ENCODE data around the gene FGF11.
"Not testable (repeated sequence)": the region's sequence is repeated elsewhere in the genome, so short reads cannot be mapped to it uniquely, and the experiment has no call there.

The FGF11 gene

DNA sequence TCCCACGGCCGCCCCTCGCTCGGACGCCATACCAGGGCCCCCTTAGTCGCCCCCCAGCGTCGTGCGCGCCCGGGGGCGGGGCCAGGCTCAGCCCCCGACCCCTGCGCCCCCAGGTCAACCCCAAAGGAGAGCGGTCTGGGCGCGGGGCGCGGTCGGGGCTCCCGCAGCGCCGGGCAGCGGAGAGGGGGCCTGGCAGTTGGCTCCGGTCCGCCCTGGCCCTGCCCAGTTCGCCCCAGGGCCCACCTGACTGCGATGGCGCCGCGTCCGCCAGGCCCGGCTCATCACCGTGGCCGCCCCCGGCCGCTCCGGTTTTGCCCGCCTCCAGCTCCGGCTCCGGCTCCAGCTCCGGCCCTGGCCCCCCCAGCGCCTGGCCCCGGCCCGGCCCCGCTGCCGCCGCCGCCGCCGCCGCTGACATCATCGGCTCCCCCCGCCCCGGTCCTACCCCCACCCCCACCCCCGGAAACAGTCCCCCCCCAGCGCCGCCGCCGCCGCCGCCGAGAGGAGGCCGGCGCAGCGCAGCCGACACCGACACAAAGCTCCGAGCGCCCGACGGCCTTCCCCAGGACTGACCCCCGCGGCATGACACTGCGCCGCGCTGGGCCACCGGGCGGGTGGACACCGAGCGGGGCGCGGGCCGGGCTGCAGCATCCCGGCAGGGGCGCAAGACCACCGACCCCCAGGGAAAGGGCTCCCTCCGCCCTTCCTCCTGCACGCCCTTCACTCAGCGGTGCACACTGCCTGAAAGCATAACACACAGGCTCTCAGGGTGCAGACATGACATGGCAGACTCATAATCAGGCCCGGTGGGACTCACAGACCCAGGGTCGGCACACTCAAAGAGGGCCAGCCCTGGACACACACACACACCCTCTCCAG lies 40.1 kb downstream of the FGF11 start, which contains the start of gene ZBTB4:
Gene ZBTB4 (minus strand): TSS at position 419 of the 876 bp plus-strand sequence. CDS start 12,830 bp downstream, outside the sequence.
- no peaks in the 10 kb centered on the region for H3K27me3 ChIP-seq (replicated peaks; ENCODE audit: control insufficient read depth, insufficient read depth, low read length, poor library complexity, severe bottlenecking)
- peak; percentile 59 to 63 (median 61) for DNase-seq
- H3K36me3 ChIP-seq (ENCODE audit: control insufficient read depth, insufficient read depth, low read length), result no peaks in the 10 kb centered on the region
- no peaks in the 10 kb centered on the region for H3K9me3 ChIP-seq (ENCODE audit: control insufficient read depth, low read length)
- peak within 1 kb of the TSS; percentile 99 for H3K27ac ChIP-seq (ENCODE audit: insufficient read depth, low read length, poor library complexity, severe bottlenecking)
- peaks cover 28% of the 10 kb centered on the region for H3K4me1 ChIP-seq (ENCODE audit: control insufficient read depth, insufficient read depth, low read length, poor library complexity, severe bottlenecking)
- H3K4me3 ChIP-seq (ENCODE audit: insufficient read depth, low read depth, low read length, poor library complexity, severe bottlenecking), result peak within 1 kb of the TSS; percentile 98

DNA sequence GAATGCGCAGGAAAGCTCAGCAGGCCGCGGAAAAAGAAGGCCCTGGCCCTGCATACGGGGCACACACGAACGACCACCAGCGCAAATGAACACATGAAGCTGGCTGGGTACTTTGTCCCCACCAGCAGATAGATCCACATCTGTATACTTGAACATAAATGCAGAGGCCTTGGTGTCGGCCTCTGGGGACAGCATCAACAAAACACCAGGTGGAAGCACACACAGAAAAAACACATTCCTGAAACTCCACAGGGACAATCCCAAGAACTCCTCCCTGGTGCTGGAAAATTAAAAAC lies 40.7 kb downstream of the FGF11 start:
- Histone ChIP-seq H3K27me3 (replicated peaks; ENCODE audit: control insufficient read depth, insufficient read depth, low read length, poor library complexity, severe bottlenecking) (no peaks in the 10 kb centered on the region), H3K9me3 (ENCODE audit: control insufficient read depth, low read length) (no peaks in the 10 kb centered on the region), H3K36me3 (ENCODE audit: control insufficient read depth, insufficient read depth, low read length) (no peaks in the 10 kb centered on the region), H3K27ac (ENCODE audit: insufficient read depth, low read length, poor library complexity, severe bottlenecking) (peak overlapping the region; percentile 99), H3K4me1 (ENCODE audit: control insufficient read depth, insufficient read depth, low read length, poor library complexity, severe bottlenecking) (peaks cover 32% of the 10 kb centered on the region), H3K4me3 (ENCODE audit: insufficient read depth, low read depth, low read length, poor library complexity, severe bottlenecking) (peak overlapping the region; percentile 72)
- DNase-seq, result no peak

DNA sequence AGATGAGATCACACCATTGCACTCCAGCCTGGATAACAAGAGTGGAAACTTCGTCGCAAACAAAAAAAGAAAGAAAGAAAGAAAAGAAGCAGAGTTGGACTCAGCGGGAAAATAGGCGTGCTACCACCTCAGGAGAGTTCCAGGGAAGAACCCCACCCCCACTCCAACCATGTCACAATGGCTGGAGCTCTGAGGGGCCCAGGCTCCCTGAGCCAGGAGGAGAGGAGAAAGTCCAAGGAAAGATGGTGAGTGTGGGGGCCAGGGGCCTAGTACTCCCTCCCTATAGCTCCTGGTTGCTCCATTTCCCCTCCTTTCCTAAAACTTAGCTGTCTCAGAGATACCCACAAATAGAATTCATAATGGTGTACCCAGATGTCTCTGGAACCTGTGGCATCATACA lies 42.0 kb downstream of the FGF11 start, which contains the start of gene SLC35G6:
Gene SLC35G6 (plus strand): TSS at position 172 of the 400 bp plus-strand sequence. CDS start 71 bp downstream, at position 243.
- H3K4me1 ChIP-seq (ENCODE audit: control insufficient read depth, insufficient read depth, low read length, poor library complexity, severe bottlenecking), result peaks cover 41% of the 10 kb centered on the region
- H3K4me3 ChIP-seq (ENCODE audit: insufficient read depth, low read depth, low read length, poor library complexity, severe bottlenecking); H3K36me3 ChIP-seq (ENCODE audit: control insufficient read depth, insufficient read depth, low read length); DNase-seq; H3K9me3 ChIP-seq (ENCODE audit: control insufficient read depth, low read length); H3K27me3 ChIP-seq (replicated peaks; ENCODE audit: control insufficient read depth, insufficient read depth, low read length, poor library complexity, severe bottlenecking): not testable (repeated sequence)
- peak within 1 kb of the TSS; percentile 99 for H3K27ac ChIP-seq (ENCODE audit: insufficient read depth, low read length, poor library complexity, severe bottlenecking)

DNA sequence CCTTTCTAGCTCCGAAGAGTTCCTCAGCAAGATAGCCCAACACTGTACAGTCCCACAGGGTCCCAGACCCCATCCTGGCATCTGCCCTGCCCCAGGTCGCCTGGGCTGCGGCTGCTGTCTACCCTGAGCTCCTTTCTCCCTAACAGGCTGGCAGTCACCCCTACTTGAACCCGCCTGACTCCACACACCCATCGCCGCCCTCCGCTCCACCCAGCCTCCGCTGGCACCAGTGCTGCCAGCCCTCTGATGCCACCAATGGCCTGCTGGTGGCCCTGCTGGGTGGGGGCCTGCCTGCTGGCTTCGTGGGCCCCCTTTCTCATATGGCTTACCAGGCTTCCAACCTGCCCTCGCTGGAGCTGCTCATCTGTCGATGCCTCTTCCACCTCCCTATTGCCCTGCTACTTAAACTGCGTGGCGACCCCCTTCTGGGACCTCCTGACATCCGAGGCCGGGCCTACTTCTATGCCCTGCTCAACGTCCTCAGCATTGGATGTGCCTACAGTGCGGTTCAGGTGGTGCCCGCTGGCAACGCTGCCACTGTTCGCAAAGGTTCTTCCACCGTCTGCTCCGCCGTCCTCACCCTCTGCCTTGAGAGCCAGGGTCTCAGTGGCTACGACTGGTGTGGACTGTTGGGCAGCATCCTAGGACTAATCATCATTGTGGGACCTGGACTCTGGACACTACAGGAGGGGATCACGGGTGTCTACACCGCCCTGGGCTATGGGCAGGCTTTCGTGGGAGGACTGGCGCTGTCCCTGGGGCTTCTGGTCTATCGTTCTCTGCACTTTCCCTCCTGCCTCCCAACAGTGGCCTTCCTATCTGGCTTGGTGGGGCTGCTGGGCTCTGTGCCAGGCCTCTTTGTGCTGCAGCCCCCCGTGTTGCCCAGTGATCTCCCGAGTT lies 42.8 kb downstream of the FGF11 start:
- H3K4me3 ChIP-seq (ENCODE audit: insufficient read depth, low read depth, low read length, poor library complexity, severe bottlenecking); H3K27me3 ChIP-seq (replicated peaks; ENCODE audit: control insufficient read depth, insufficient read depth, low read length, poor library complexity, severe bottlenecking); DNase-seq; H3K9me3 ChIP-seq (ENCODE audit: control insufficient read depth, low read length); H3K36me3 ChIP-seq (ENCODE audit: control insufficient read depth, insufficient read depth, low read length): not testable (repeated sequence)
- peaks cover 43% of the 10 kb centered on the region for H3K4me1 ChIP-seq (ENCODE audit: control insufficient read depth, insufficient read depth, low read length, poor library complexity, severe bottlenecking)
- H3K27ac ChIP-seq (ENCODE audit: insufficient read depth, low read length, poor library complexity, severe bottlenecking), result peak overlapping the region; percentile 99

DNA sequence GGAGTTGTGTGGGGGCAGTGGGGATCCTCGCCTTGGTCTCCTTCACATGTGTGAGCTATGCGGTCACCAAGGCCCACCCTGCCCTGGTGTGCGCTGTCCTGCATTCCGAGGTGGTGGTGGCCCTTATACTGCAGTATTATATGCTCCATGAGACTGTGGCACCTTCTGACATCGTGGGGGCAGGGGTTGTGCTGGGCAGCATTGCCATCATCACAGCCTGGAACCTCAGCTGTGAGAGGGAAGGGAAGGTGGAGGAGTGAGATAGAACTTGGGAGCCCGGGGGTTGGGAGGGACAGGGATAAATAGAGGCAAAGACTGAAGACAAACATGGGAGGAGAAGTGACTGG lies 43.4 kb downstream of the FGF11 start:
- not testable (repeated sequence) for H3K36me3 ChIP-seq (ENCODE audit: control insufficient read depth, insufficient read depth, low read length); DNase-seq; H3K27me3 ChIP-seq (replicated peaks; ENCODE audit: control insufficient read depth, insufficient read depth, low read length, poor library complexity, severe bottlenecking); H3K9me3 ChIP-seq (ENCODE audit: control insufficient read depth, low read length)
- Histone ChIP-seq H3K27ac (ENCODE audit: insufficient read depth, low read length, poor library complexity, severe bottlenecking) (peak overlapping the region; percentile 99), H3K4me3 (ENCODE audit: insufficient read depth, low read depth, low read length, poor library complexity, severe bottlenecking) (peak overlapping the region; percentile 91), H3K4me1 (ENCODE audit: control insufficient read depth, insufficient read depth, low read length, poor library complexity, severe bottlenecking) (peaks cover 47% of the 10 kb centered on the region)

DNA sequence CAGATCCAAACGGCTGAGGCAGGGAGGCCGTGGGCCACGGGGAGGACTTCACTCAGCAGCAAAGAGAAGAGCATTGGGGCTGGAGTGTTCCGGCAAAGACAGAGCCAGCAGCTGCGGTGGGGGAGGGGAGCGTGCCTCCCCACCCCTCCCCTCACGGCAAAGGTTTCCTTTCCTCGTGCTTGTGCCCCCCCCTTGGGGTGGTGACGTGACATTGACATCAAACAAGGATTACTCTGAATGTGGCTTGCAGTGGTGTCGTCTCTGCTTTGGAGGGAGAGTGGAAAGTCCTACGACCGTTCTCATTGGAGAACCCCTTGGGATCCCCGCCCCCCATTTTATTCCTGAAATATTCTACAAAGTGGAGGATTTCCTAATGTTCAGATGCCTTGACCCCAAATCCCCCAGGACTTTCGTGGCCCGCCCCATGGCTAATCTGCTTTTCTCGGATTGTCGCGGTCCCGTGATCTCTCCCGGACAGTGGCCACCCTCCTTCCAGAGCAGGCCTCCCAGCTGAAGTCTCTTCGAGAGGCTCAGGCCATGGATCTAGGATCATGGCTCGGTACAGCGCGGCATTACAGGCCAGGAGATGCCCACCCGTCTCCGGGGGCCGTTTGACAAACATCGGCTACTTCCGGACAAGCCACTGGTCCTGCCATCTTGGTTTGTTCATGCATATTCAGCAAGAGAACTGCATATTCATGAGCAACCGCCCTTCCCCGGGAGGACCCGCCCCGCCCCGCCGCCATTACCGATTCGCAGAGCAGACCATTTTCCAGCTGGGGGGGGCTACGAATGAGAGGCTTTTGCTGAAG lies 44.1 kb downstream of the FGF11 start:
- Histone ChIP-seq H3K4me1 (ENCODE audit: control insufficient read depth, insufficient read depth, low read length, poor library complexity, severe bottlenecking) (peaks cover 41% of the 10 kb centered on the region), H3K27ac (ENCODE audit: insufficient read depth, low read length, poor library complexity, severe bottlenecking) (peak overlapping the region; percentile 99), H3K36me3 (ENCODE audit: control insufficient read depth, insufficient read depth, low read length) (peaks cover 5% of the 10 kb centered on the region), H3K4me3 (ENCODE audit: insufficient read depth, low read depth, low read length, poor library complexity, severe bottlenecking) (peak overlapping the region; percentile 91), H3K9me3 (ENCODE audit: control insufficient read depth, low read length) (no peaks in the 10 kb centered on the region), H3K27me3 (replicated peaks; ENCODE audit: control insufficient read depth, insufficient read depth, low read length, poor library complexity, severe bottlenecking) (no peaks in the 10 kb centered on the region)
- peak; percentile 89 to 93 (median 90) for DNase-seq

DNA sequence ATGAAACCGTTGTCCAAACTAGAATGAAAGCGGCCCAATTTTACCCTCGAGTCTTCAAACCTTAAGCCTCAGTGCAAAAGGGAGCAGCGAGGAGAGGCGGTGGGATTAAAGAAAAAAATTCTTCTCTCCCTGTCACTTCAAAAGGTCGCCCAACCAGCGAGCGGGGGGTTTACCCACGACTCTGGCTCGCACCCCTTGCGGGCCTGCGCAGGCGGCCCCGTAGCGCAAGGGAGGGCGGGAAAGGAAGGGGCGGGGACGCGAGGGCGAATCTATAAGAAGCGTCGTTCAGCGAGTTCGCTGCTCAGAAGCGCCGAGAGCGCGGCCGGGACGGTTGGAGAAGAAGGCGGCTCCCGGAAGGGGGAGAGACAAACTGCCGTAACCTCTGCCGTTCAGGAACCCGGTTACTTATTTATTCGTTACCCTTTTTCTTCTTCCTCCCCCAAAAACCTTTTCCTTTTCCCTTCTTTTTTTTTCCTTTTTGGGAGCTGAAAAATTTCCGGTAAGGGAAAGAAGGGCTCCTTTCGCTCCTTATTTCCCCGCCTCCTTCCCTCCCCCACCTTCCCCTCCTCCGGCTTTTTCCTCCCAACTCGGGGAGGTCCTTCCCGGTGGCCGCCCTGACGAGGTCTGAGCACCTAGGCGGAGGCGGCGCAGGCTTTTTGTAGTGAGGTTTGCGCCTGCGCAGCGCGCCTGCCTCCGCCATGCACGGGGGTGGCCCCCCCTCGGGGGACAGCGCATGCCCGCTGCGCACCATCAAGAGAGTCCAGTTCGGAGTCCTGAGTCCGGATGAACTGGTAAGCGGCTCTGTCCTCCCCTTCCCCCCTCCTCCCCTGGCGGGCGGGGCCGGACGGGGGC lies 45.0 kb downstream of the FGF11 start, which contains the start of gene POLR2A:
Gene POLR2A (plus strand): TSS at position 300 of the 852 bp plus-strand sequence.
- Histone ChIP-seq H3K9me3 (ENCODE audit: control insufficient read depth, low read length) (no peaks in the 10 kb centered on the region), H3K36me3 (ENCODE audit: control insufficient read depth, insufficient read depth, low read length) (peaks cover 8% of the 10 kb centered on the region), H3K4me3 (ENCODE audit: insufficient read depth, low read depth, low read length, poor library complexity, severe bottlenecking) (peak within 1 kb of the TSS; percentile 91), H3K27ac (ENCODE audit: insufficient read depth, low read length, poor library complexity, severe bottlenecking) (peak within 1 kb of the TSS; percentile 99), H3K27me3 (replicated peaks; ENCODE audit: control insufficient read depth, insufficient read depth, low read length, poor library complexity, severe bottlenecking) (no peaks in the 10 kb centered on the region), H3K4me1 (ENCODE audit: control insufficient read depth, insufficient read depth, low read length, poor library complexity, severe bottlenecking) (peaks cover 44% of the 10 kb centered on the region)
- peak; percentile 95 to 98 (median 96) for DNase-seq

DNA sequence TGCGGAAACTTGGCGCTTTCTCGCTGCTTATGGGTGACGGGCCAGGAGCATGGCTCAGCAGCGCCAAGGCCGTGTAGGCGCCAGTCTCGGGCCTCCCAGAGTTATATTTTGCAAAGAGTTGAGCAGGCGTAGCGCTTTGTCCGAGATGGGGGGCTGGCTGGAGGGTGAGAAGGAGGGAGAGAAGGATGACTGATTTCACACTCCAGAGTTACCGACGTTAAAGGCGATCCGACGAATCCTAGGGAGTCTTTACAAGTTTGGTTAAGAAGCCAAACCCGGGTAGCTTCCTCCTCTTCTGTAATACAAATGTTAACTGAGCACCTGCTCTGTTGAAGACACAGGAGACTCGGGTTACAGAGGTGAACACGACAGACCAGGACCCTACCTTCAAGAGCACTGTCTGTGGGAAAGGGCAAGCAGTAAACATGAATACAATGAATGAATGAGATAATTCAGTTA lies 45.6 kb downstream of the FGF11 start:
- no peak for DNase-seq
- no peaks in the 10 kb centered on the region for H3K27me3 ChIP-seq (replicated peaks; ENCODE audit: control insufficient read depth, insufficient read depth, low read length, poor library complexity, severe bottlenecking)
- H3K27ac ChIP-seq (ENCODE audit: insufficient read depth, low read length, poor library complexity, severe bottlenecking), result peak overlapping the region; percentile 99
- peaks cover 14% of the 10 kb centered on the region for H3K36me3 ChIP-seq (ENCODE audit: control insufficient read depth, insufficient read depth, low read length)
- peaks cover 40% of the 10 kb centered on the region for H3K4me1 ChIP-seq (ENCODE audit: control insufficient read depth, insufficient read depth, low read length, poor library complexity, severe bottlenecking)
- no peaks in the 10 kb centered on the region for H3K9me3 ChIP-seq (ENCODE audit: control insufficient read depth, low read length)
- peak overlapping the region; percentile 91 for H3K4me3 ChIP-seq (ENCODE audit: insufficient read depth, low read depth, low read length, poor library complexity, severe bottlenecking)

DNA sequence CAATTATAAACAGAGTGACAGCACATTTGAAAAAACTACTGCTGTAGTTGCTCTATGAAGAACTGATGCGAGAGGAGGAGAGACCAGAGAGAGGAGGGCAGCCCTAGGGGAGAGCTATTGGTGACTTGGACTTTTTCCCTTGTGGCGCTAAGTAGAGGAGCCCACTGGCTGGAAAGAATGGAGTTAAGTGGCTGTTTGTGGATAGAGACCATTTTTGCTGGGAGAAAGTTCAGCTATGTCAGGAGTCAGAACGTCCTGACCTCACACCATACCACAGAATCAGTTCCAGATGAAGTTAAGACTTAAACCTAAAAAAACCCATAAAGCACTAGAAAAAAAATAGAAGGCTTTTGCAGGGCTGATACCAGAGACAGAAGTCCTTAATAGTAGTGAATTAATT lies 46.9 kb downstream of the FGF11 start:
- peak overlapping the region; percentile 33 for H3K27ac ChIP-seq (ENCODE audit: insufficient read depth, low read length, poor library complexity, severe bottlenecking)
- H3K27me3 ChIP-seq (replicated peaks; ENCODE audit: control insufficient read depth, insufficient read depth, low read length, poor library complexity, severe bottlenecking), result no peaks in the 10 kb centered on the region
- peaks cover 21% of the 10 kb centered on the region for H3K36me3 ChIP-seq (ENCODE audit: control insufficient read depth, insufficient read depth, low read length)
- peak overlapping the region; percentile 22 for H3K4me3 ChIP-seq (ENCODE audit: insufficient read depth, low read depth, low read length, poor library complexity, severe bottlenecking)
- DNase-seq, result no peak
- H3K4me1 ChIP-seq (ENCODE audit: control insufficient read depth, insufficient read depth, low read length, poor library complexity, severe bottlenecking), result peaks cover 34% of the 10 kb centered on the region
- no peaks in the 10 kb centered on the region for H3K9me3 ChIP-seq (ENCODE audit: control insufficient read depth, low read length)
